Thoracic aorta (tissue), 2 donors: ENCODE measurements around the gene MFNG. TPM values are rescaled to one million over a fixed set of nuclear protein-coding genes. Genes with fewer than 3 reads are reported as not detected.
"Not testable (repeated sequence)": the region's sequence is repeated elsewhere in the genome, so short reads cannot be mapped to it uniquely, and the experiment has no call there.

Experiments used
- ATAC-seq: fragments of 150-250 bp; one replicate; pipeline ENCODE4 v1.8.0; 2017; ENCODE audit warnings: low read depth; ENCODE audit not compliant: insufficient number of reproducible peaks, low FRiP score
- DNase-seq: peaks from one replicate; pipeline ENCODE4 v3.0.0-alpha.2; 2020; ENCODE audit warnings: low spot score
- H3K27ac ChIP-seq, 2 donors: fragments of 200-600 bp; sonication (generic); 1 replicate in 1 of 2; 2 replicates in 1 of 2; pipeline ENCODE4 v1.5.1; 2016; ENCODE audit warnings: mild to moderate bottlenecking in 2 of 2, moderate library complexity in 2 of 2
- H3K27me3 ChIP-seq: fragments of 200-600 bp; sonication (generic); replicated peaks from 2 replicates; pipeline ENCODE4 v1.6.0; 2016; ENCODE audit warnings: mild to moderate bottlenecking; ENCODE audit not compliant: insufficient read depth
- H3K36me3 ChIP-seq: fragments of 200-600 bp; sonication (generic); one replicate; pipeline ENCODE4 v1.5.1; 2016
- H3K4me1 ChIP-seq, 2 donors: fragments of 200-600 bp; sonication (generic); 1 replicate in 1 of 2; 2 replicates in 1 of 2; pipeline versions ENCODE4 v1.5.1 to v1.6.0; 2016; ENCODE audit warnings: low read depth in 2 of 2, mild to moderate bottlenecking in 1 of 2; ENCODE audit not compliant: control insufficient read depth in 1 of 2
- H3K4me3 ChIP-seq: fragments of 200-600 bp; sonication (generic); 2 replicates; pipeline ENCODE4 v1.5.1; 2016; ENCODE audit warnings: mild to moderate bottlenecking
- H3K9me3 ChIP-seq: fragments of 200-600 bp; sonication (generic); 2 replicates; pipeline ENCODE4 v1.5.1; 2016
- CTCF ChIP-seq: fragments of 200-600 bp; sonication (generic); IDR thresholded peaks from one replicate; pipeline ENCODE4 v1.5.1; 2019; ENCODE audit warnings: antibody characterized with exemption
- total RNA-seq, 2 donors: library from RNA; depleted of rRNA; stranded (reverse); fragments of >200 nt; gene quantifications; one replicate each; pipeline versions ENCODE4 v1.1.0 to v1.2.3, GENCODE V29; 2016

The MFNG gene
- total RNA-seq, 2 donors from 2014 or later = 18.1 to 25.5 TPM

GRCh38 chr22:37470087-37470445 is 16.1 kb downstream of the MFNG start:
- ATAC-seq (no peak), DNase-seq (no peak)
- H3K27ac ChIP-seq = no peak overlapping the region
- TF ChIP-seq CTCF = no peak
- no peak overlapping the region for H3K4me3 ChIP-seq
- no peaks in the 10 kb centered on the region for H3K27me3 ChIP-seq
- no peaks in the 10 kb centered on the region for H3K9me3 ChIP-seq
- H3K4me1 ChIP-seq = no peaks in the 10 kb centered on the region
- no peaks in the 10 kb centered on the region for H3K36me3 ChIP-seq

- H3K4me3 ChIP-seq = no peak overlapping the region
- TF ChIP-seq CTCF = no peak
- no peaks in the 10 kb centered on the region for H3K9me3 ChIP-seq
- no peaks in the 10 kb centered on the region for H3K27me3 ChIP-seq
- H3K36me3 ChIP-seq = no peaks in the 10 kb centered on the region
- no peak overlapping the region for H3K27ac ChIP-seq
- no peaks in the 10 kb centered on the region for H3K4me1 ChIP-seq
- ATAC-seq (no peak), DNase-seq (no peak)
Measured at GRCh38 chr22:37469416-37470086, 16.6 kb downstream of the MFNG start.

GRCh38 chr22:37468201-37468695 is 17.9 kb downstream of the MFNG start:
- not testable (repeated sequence) for DNase-seq, H3K4me3 ChIP-seq, H3K36me3 ChIP-seq, H3K9me3 ChIP-seq, H3K27ac ChIP-seq, H3K4me1 ChIP-seq, H3K27me3 ChIP-seq, ATAC-seq

- H3K4me1 ChIP-seq = no peaks in the 10 kb centered on the region
- no peak for TF ChIP-seq CTCF
- DNase-seq = no peak
- no peak overlapping the region for H3K4me3 ChIP-seq
- no peak overlapping the region for H3K27ac ChIP-seq
- H3K9me3 ChIP-seq = no peaks in the 10 kb centered on the region
- ATAC-seq = no peak
- no peaks in the 10 kb centered on the region for H3K36me3 ChIP-seq
- no peaks in the 10 kb centered on the region for H3K27me3 ChIP-seq
Measured at GRCh38 chr22:37467391-37467955, 18.7 kb downstream of the MFNG start.

- no peak overlapping the region for H3K4me3 ChIP-seq
- H3K9me3 ChIP-seq = no peaks in the 10 kb centered on the region
- H3K27me3 ChIP-seq = no peaks in the 10 kb centered on the region
- ATAC-seq (no peak), DNase-seq (no peak)
- H3K27ac ChIP-seq = no peak overlapping the region
- H3K36me3 ChIP-seq = no peaks in the 10 kb centered on the region
- no peak for TF ChIP-seq CTCF
- H3K4me1 ChIP-seq = no peaks in the 10 kb centered on the region
Measured at GRCh38 chr22:37464181-37464580, 22.0 kb downstream of the MFNG start.
